Loucy (cell line): ENCODE results near the gene SYNE3.

Source experiments
- CTCF ChIP-seq: fragments of 200-600 bp; sonication (generic); conservative IDR thresholded peaks from 2 replicates; pipeline ENCODE4 v1.5.1; 2014; ENCODE audit warnings: mild to moderate bottlenecking, antibody characterized with exemption, low read length
- EZH2phosphoT487 ChIP-seq: fragments of 200-600 bp; IDR thresholded peaks from 2 replicates; pipeline ENCODE4 v1.6.1; 2018; ENCODE audit warnings: antibody characterized with exemption, mild to moderate bottlenecking, moderate library complexity, borderline replicate concordance

DNA sequence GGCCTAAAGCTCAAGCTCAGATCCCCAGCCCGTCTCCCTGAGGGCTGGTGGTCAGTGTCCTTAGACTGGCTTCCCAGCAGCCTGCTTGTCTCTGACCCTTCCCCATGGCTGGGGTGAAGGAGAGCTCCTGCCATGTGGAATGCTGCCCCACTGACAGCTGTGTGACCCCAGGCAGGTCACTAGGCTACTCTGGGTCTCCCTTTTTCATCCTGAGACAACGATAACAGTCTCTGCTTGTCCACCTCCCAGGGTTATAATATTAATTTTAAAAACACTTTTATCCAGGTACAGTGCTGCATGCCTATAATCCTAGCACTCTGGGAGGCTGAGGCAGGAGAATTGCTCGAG is 47.3 kb downstream of the SYNE3 start:
- no peak for TF ChIP-seq EZH2phosphoT487
- TF ChIP-seq CTCF, result no peak
